ENCODE measurements around the gene KCNJ6.

- TF ChIP-seq CTCF (IDR thresholded peaks at IDR 0.05; ENCODE audit: insufficient read depth, low read depth, low read length): no peak
- TF ChIP-seq EZH2 (IDR thresholded peaks at IDR 0.05; ENCODE audit: insufficient read depth, low read length): no peak
Measured at GRCh38 chr21:37917612-37918011, 1.4 kb upstream of the KCNJ6 start.

All from astrocyte (in vitro differentiated cells and primary cell).